HCT116 (cell line): Measurements from ENCODE around the gene CYB5RL.

Experiments used
- CEBPB ChIP-seq: IDR thresholded peaks from 2 replicates; pipeline ENCODE4 v1.6.1; 2012; ENCODE audit warnings: low read depth
- CTCF ChIP-seq, 3 experiments: fragments of 200-600 bp in 1 of 3; sonication (generic) in 1 of 3; IDR thresholded peaks in 2 of 3; conservative IDR thresholded peaks in 1 of 3; 2 replicates each; pipeline ENCODE4 v1.5.1; 2012 to 2017; ENCODE audit warnings: low read depth in 2 of 3, low read length in 2 of 3, antibody characterized with exemption in 1 of 3, borderline replicate concordance in 1 of 3, control low read depth in 1 of 3, mild to moderate bottlenecking in 1 of 3, mixed read lengths in 1 of 3, mixed run types in 1 of 3, moderate library complexity in 1 of 3; ENCODE audit not compliant: insufficient read depth in 1 of 3
- EGR1 ChIP-seq: IDR thresholded peaks from 2 replicates; pipeline ENCODE4 v1.6.1; 2012; ENCODE audit warnings: low read depth
- ELF1 ChIP-seq: IDR thresholded peaks from 2 replicates; pipeline ENCODE4 v1.6.1; 2012; ENCODE audit warnings: low read depth, borderline replicate concordance
- EZH2 ChIP-seq: fragments of 200-600 bp; sonication (generic); IDR thresholded peaks from 2 replicates; pipeline ENCODE4 v1.6.1; 2017; ENCODE audit warnings: antibody characterized with exemption, mixed run types
- EZH2phosphoT487 ChIP-seq: fragments of 200-600 bp; IDR thresholded peaks from 2 replicates; pipeline ENCODE4 v1.6.1; 2018; ENCODE audit warnings: antibody characterized with exemption, borderline replicate concordance
- MAX ChIP-seq: IDR thresholded peaks from 2 replicates; pipeline ENCODE4 v1.6.1; 2012
- POLR2A ChIP-seq: IDR thresholded peaks from 2 replicates; pipeline ENCODE4 v1.7.0; 2011; ENCODE audit warnings: borderline replicate concordance; ENCODE audit not compliant: insufficient read depth, insufficient read length; ENCODE audit errors: extremely low read depth
- POLR2AphosphoS5 ChIP-seq: IDR thresholded peaks from 2 replicates; pipeline ENCODE4 v1.6.1; 2011; ENCODE audit warnings: mild to moderate bottlenecking, low read depth, low read length, moderate library complexity
- RAD21 ChIP-seq: IDR thresholded peaks from 2 replicates; pipeline ENCODE4 v1.6.1; 2012; ENCODE audit warnings: low read depth, mild to moderate bottlenecking
- SP1 ChIP-seq: IDR thresholded peaks from 2 replicates; pipeline ENCODE4 v1.6.1; 2012; ENCODE audit warnings: low read depth
- TCF7L2 ChIP-seq: IDR thresholded peaks from 2 replicates; pipeline ENCODE4 v1.7.0; 2011; ENCODE audit warnings: borderline replicate concordance, inconsistent platforms; ENCODE audit not compliant: insufficient read depth, insufficient read length; ENCODE audit errors: extremely low read depth
- ZFX ChIP-seq: fragments of 450-650 bp; IDR thresholded peaks from 2 replicates; pipeline ENCODE4 v1.6.1; 2017
- ZNF274 ChIP-seq: fragments of 200-500 bp; sonication (Bioruptor generic); IDR thresholded peaks from 2 replicates; pipeline ENCODE4 v1.6.1; 2014; ENCODE audit warnings: mild to moderate bottlenecking, low read depth, low read length, inconsistent platforms

GRCh38 chr1:54171606-54172005, 28.2 kb downstream of the CYB5RL start:
- TF ChIP-seq CTCF (IDR thresholded peaks at IDR 0.05 in 2 of 3, conservative IDR thresholded peaks at IDR 0.05 in 1 of 3; ENCODE audit: borderline replicate concordance in 1 of 3, insufficient read depth in 1 of 3, low read depth in 2 of 3, low read length in 2 of 3) = no peak
- no peak for TF ChIP-seq ZNF274
- TF ChIP-seq EZH2 = no peak
- TF ChIP-seq ZFX = no peak
- no peak for TF ChIP-seq POLR2A
- no peak for TF ChIP-seq SP1
- no peak for TF ChIP-seq EGR1
- TF ChIP-seq ELF1 = no peak
- no peak for TF ChIP-seq EZH2phosphoT487
- no peak for TF ChIP-seq CEBPB
- no peak for TF ChIP-seq POLR2AphosphoS5
- TF ChIP-seq RAD21 = no peak
- no peak for TF ChIP-seq MAX
- no peak for TF ChIP-seq TCF7L2
